GM23338 (cell line): Measurements from ENCODE around the gene TNC. TPM values are rescaled to one million over a fixed set of nuclear protein-coding genes. Genes with fewer than 3 reads are reported as not detected.

Experiments
- ATAC-seq: fragments of 200-7000 bp; cut with Tn5 transposase; 3 replicates; pipeline ENCODE4 v1.9.1; 2020
- DNase-seq: peaks from one replicate; pipeline ENCODE4 v3.0.0-alpha.2; 2015; ENCODE audit warnings: low spot score
- H2AFZ ChIP-seq: fragments of 200-600 bp; sonication (generic); 2 replicates; pipeline ENCODE4 v1.8.0; 2016; ENCODE audit warnings: antibody characterized with exemption, mild to moderate bottlenecking, moderate library complexity
- H3F3A ChIP-seq: fragments of 200-600 bp; sonication (generic); replicated peaks from 2 replicates; pipeline ENCODE4 v1.8.0; 2017; ENCODE audit warnings: antibody characterized with exemption, mixed run types, low read depth
- H3K27ac ChIP-seq: fragments of 200-600 bp; sonication (generic); 2 replicates; pipeline ENCODE4 v1.6.1; 2016; ENCODE audit warnings: low read depth
- H3K27me3 ChIP-seq: fragments of 200-600 bp; sonication (generic); 2 replicates; pipeline ENCODE4 v1.8.0; 2016; ENCODE audit warnings: mild to moderate bottlenecking, mixed run types, moderate library complexity; ENCODE audit not compliant: insufficient read depth
- H3K36me3 ChIP-seq: fragments of 200-600 bp; sonication (generic); 2 replicates; pipeline ENCODE4 v1.8.0; 2016; ENCODE audit warnings: mild to moderate bottlenecking; ENCODE audit not compliant: insufficient read depth
- H3K4me1 ChIP-seq: fragments of 200-600 bp; sonication (generic); 2 replicates; pipeline ENCODE4 v1.8.0; 2016; ENCODE audit warnings: mild to moderate bottlenecking, moderate library complexity; ENCODE audit not compliant: insufficient read depth
- H3K4me2 ChIP-seq: fragments of 200-600 bp; sonication (generic); 2 replicates; pipeline ENCODE4 v1.7.1; 2017; ENCODE audit warnings: mixed run types
- H3K4me3 ChIP-seq: fragments of 200-600 bp; sonication (generic); 2 replicates; pipeline ENCODE4 v1.6.1; 2016; ENCODE audit warnings: mixed run types
- H3K79me2 ChIP-seq: fragments of 200-600 bp; sonication (generic); replicated peaks from 2 replicates; pipeline ENCODE4 v1.8.0; 2017; ENCODE audit warnings: mild to moderate bottlenecking; ENCODE audit not compliant: insufficient read depth
- H3K9me2 ChIP-seq: fragments of 200-600 bp; sonication (generic); 2 replicates; pipeline ENCODE4 v1.8.0; 2017; ENCODE audit not compliant: insufficient read depth
- H4K20me1 ChIP-seq: fragments of 200-600 bp; sonication (generic); replicated peaks from 2 replicates; pipeline ENCODE4 v1.8.0; 2017; ENCODE audit warnings: mild to moderate bottlenecking; ENCODE audit not compliant: insufficient read depth
- H3K27ac Mint-ChIP-seq: 2 replicates; pipeline ENCODE4 v1.8.0; 2020; ENCODE audit warnings: inconsistent platforms, mild to moderate bottlenecking, moderate library complexity, mixed read lengths
- H3K27me3 Mint-ChIP-seq: 3 replicates; pipeline ENCODE4 v1.8.0; 2022; ENCODE audit warnings: low read depth, mild to moderate bottlenecking, moderate library complexity, mixed read lengths, inconsistent platforms; ENCODE audit not compliant: insufficient read depth, poor library complexity
- H3K36me3 Mint-ChIP-seq: 3 replicates; pipeline ENCODE4 v1.8.0; 2021; ENCODE audit warnings: low read depth, mild to moderate bottlenecking, inconsistent platforms, moderate library complexity, mixed read lengths
- H3K4me1 Mint-ChIP-seq: 3 replicates; pipeline ENCODE4 v1.8.0; 2020; ENCODE audit warnings: mild to moderate bottlenecking, inconsistent platforms, mixed read lengths
- H3K4me3 Mint-ChIP-seq: 3 replicates; pipeline ENCODE4 v1.8.0; 2021; ENCODE audit warnings: moderate library complexity, mild to moderate bottlenecking, inconsistent platforms, mixed read lengths
- H3K9me3 Mint-ChIP-seq: 3 replicates; pipeline ENCODE4 v1.8.0; 2020; ENCODE audit warnings: moderate library complexity, mild to moderate bottlenecking, inconsistent platforms, mixed read lengths
- CREB1 ChIP-seq: fragments of 250-450 bp; sonication (Bioruptor Pico); IDR thresholded peaks from 2 replicates; pipeline ENCODE4 v1.5.0; 2020; ENCODE audit warnings: low read depth, mild to moderate bottlenecking, moderate library complexity
- CTCF ChIP-seq, 2 experiments: fragments of 200-600 bp in 1 of 2; sonication (generic) in 1 of 2; conservative IDR thresholded peaks; 2 replicates each; pipeline versions ENCODE4 v1.5.1 to v1.6.1; 2016 to 2017; ENCODE audit warnings: antibody characterized with exemption in 2 of 2, low read depth in 2 of 2, mild to moderate bottlenecking in 2 of 2, moderate library complexity in 1 of 2
- ETS1 ChIP-seq: IDR thresholded peaks from 2 replicates; pipeline ENCODE4 v1.6.1; 2016; ENCODE audit warnings: antibody characterized with exemption
- EZH2 ChIP-seq: fragments of 200-600 bp; sonication (generic); IDR thresholded peaks from one replicate; pipeline ENCODE4 v1.8.0; 2017; ENCODE audit warnings: antibody characterized with exemption, mild to moderate bottlenecking, low read depth; ENCODE audit not compliant: unreplicated experiment
- EZH2phosphoT487 ChIP-seq: fragments of 200-600 bp; sonication (generic); IDR thresholded peaks from one replicate; pipeline ENCODE4 v1.8.1; 2018; ENCODE audit warnings: antibody characterized with exemption; ENCODE audit not compliant: unreplicated experiment
- JUNB ChIP-seq: IDR thresholded peaks from one replicate; pipeline ENCODE4 v1.6.1; 2016; ENCODE audit warnings: antibody characterized with exemption; ENCODE audit not compliant: unreplicated experiment
- NANOG ChIP-seq: IDR thresholded peaks from 2 replicates; pipeline ENCODE4 v1.6.1; 2016; ENCODE audit warnings: antibody characterized with exemption, borderline replicate concordance
- POLR2AphosphoS5 ChIP-seq: IDR thresholded peaks from 2 replicates; pipeline ENCODE4 v1.6.1; 2016; ENCODE audit warnings: antibody characterized with exemption, low read depth
- STAT1 ChIP-seq: IDR thresholded peaks from one replicate; pipeline ENCODE4 v1.6.1; 2016; ENCODE audit warnings: antibody characterized with exemption; ENCODE audit not compliant: unreplicated experiment
- ZNF114 ChIP-seq: fragments of 250-450 bp; sonication (Bioruptor Pico); IDR thresholded peaks from 2 replicates; pipeline ENCODE4 v1.5.0; 2020; ENCODE audit warnings: mild to moderate bottlenecking, moderate library complexity
- ZNF331 ChIP-seq: fragments of 250-450 bp; sonication (Bioruptor Pico); IDR thresholded peaks from 2 replicates; pipeline ENCODE4 v1.5.0; 2020; ENCODE audit warnings: low read depth, mild to moderate bottlenecking, moderate library complexity
- polyA plus RNA-seq: library from polyadenylated mRNA; unstranded; fragments of >200 nt; fragmentation: Nextera tagmentation; extraction: Ambion mirVana; gene quantifications from 2 replicates; pipeline ENCODE4 v1.2.1, GENCODE V29; 2016
- total RNA-seq: library from RNA; depleted of rRNA; stranded (reverse); fragments of >200 nt; shearing (Covaris generic); gene quantifications from 2 replicates; pipeline ENCODE4 v1.2.3, GENCODE V29; 2014
- TF ChIP-seq, protein P1 (sequence below): IDR thresholded peaks from one replicate; pipeline ENCODE4 v1.6.1; 2018; ENCODE audit warnings: antibody characterized with exemption; ENCODE audit not compliant: unreplicated experiment

TNC gene
- total and polyA plus RNA-seq, 2 experiments from 2014 or later: 0.89 to 2.7 TPM

DNA sequence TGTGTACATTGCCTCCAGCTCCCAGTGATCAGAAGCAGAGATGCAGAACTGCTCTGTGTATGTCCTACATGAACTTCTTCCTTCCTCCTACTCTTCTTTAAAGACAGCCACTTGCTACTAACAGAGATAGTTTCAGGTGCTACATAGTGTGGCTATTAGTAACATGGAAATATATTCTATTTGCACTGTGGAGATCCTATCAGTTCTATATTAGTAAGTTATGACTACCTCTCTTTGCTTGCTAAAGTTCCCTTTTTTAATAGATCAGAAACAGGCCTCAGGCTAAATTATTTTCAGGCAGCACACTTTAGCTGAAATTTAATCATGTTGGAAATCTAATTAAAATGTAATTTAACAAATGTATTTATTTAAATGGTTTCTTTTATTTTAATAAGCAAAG is 123.2 kb downstream of the TNC start (continued):
- no peak for TF ChIP-seq NANOG
- no peak for TF ChIP-seq EZH2
- no peak for TF ChIP-seq CREB1
- TF ChIP-seq POLR2AphosphoS5: no peak
- no peak for TF ChIP-seq ZNF331
- TF ChIP-seq ZNF114: no peak
- TF ChIP-seq ETS1: no peak

GRCh38 chr9:114991861-114992260 is 126.1 kb downstream of the TNC start:
- Mint-ChIP-seq H3K27me3 (peaks cover 12% of the 10 kb centered on the region), H3K36me3 (no peaks in the 10 kb centered on the region), H3K9me3 (no peaks in the 10 kb centered on the region), H3K27ac (no peak overlapping the region), H3K4me3 (no peak overlapping the region), H3K4me1 (no peaks in the 10 kb centered on the region; the same call in 2 of the 3 replicates)
- no peak for DNase-seq
- Histone ChIP-seq H3K27me3 (no peaks in the 10 kb centered on the region), H3K27ac (no peak overlapping the region), H3K79me2 (no peaks in the 10 kb centered on the region), H3F3A (no peaks in the 10 kb centered on the region), H3K4me3 (no peak overlapping the region), H2AFZ (no peak overlapping the region), H3K4me1 (no peaks in the 10 kb centered on the region), H3K4me2 (no peak overlapping the region), H4K20me1 (no peaks in the 10 kb centered on the region), H3K36me3 (no peaks in the 10 kb centered on the region), H3K9me2 (no peaks in the 10 kb centered on the region)
- no peak for ATAC-seq
- TF ChIP-seq EZH2phosphoT487 (no peak), STAT1 (no peak), CREB1 (no peak), ZNF331 (no peak), EZH2 (no peak), ETS1 (no peak), JUNB (no peak), NANOG (no peak), CTCF (conservative IDR thresholded peaks at IDR 0.05; ENCODE audit: low read depth in 2 of 2) (no peak)
- TF ChIP-seq, protein P1, sequence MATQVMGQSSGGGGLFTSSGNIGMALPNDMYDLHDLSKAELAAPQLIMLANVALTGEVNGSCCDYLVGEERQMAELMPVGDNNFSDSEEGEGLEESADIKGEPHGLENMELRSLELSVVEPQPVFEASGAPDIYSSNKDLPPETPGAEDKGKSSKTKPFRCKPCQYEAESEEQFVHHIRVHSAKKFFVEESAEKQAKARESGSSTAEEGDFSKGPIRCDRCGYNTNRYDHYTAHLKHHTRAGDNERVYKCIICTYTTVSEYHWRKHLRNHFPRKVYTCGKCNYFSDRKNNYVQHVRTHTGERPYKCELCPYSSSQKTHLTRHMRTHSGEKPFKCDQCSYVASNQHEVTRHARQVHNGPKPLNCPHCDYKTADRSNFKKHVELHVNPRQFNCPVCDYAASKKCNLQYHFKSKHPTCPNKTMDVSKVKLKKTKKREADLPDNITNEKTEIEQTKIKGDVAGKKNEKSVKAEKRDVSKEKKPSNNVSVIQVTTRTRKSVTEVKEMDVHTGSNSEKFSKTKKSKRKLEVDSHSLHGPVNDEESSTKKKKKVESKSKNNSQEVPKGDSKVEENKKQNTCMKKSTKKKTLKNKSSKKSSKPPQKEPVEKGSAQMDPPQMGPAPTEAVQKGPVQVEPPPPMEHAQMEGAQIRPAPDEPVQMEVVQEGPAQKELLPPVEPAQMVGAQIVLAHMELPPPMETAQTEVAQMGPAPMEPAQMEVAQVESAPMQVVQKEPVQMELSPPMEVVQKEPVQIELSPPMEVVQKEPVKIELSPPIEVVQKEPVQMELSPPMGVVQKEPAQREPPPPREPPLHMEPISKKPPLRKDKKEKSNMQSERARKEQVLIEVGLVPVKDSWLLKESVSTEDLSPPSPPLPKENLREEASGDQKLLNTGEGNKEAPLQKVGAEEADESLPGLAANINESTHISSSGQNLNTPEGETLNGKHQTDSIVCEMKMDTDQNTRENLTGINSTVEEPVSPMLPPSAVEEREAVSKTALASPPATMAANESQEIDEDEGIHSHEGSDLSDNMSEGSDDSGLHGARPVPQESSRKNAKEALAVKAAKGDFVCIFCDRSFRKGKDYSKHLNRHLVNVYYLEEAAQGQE: no peak
